ENCODE measurements around the gene NUDT7. TPM values are rescaled to one million over a fixed set of nuclear protein-coding genes. Genes with fewer than 3 reads are reported as not detected.

NUDT7 gene
- total RNA-seq, 1 donor from 2014 or later, result 3.4 TPM

GRCh38 chr16:77696149-77696548 is 26.2 kb upstream of the NUDT7 start:
- no peaks in the 10 kb centered on the region for H3K36me3 ChIP-seq
- intact Hi-C loops (cut with DNase I), result no loop called here
- no peaks in the 10 kb centered on the region for H3K27me3 ChIP-seq
- H3K9me3 ChIP-seq, result no peaks in the 10 kb centered on the region
- no peak for TF ChIP-seq CTCF (IDR thresholded peaks at IDR 0.05)
- DNase-seq (ENCODE audit: extremely low spot score in 2 of 2), result no peak
- no peak overlapping the region for H3K4me3 ChIP-seq
- no peaks in the 10 kb centered on the region for H3K4me1 ChIP-seq
- no peak overlapping the region for H3K27ac ChIP-seq

- no peaks in the 10 kb centered on the region for H3K27me3 ChIP-seq
- no peak for TF ChIP-seq POLR2AphosphoS5 (IDR thresholded peaks at IDR 0.05; ENCODE audit: insufficient read depth in 1 of 2, low read depth in 1 of 2)
- TF ChIP-seq POLR2A (IDR thresholded peaks at IDR 0.05), result no peak
- TF ChIP-seq CTCF (IDR thresholded peaks at IDR 0.05), result no peak
- intact Hi-C loops (cut with DNase I), result no loop called here
- no peaks in the 10 kb centered on the region for H3K4me1 ChIP-seq
- H3K4me3 ChIP-seq, result no peak overlapping the region
- H3K27ac ChIP-seq, result no peak overlapping the region
- peak in 1 of 2 donors; percentile 58 for DNase-seq (ENCODE audit: extremely low spot score in 2 of 2)
- no peaks in the 10 kb centered on the region for H3K36me3 ChIP-seq
- H3K9me3 ChIP-seq, result peaks cover 3% of the 10 kb centered on the region
Measured at GRCh38 chr16:77700846-77701245, 21.5 kb upstream of the NUDT7 start.

GRCh38 chr16:77705351-77705750 is 17.0 kb upstream of the NUDT7 start:
- no peaks in the 10 kb centered on the region for H3K36me3 ChIP-seq
- H3K4me3 ChIP-seq, result no peak overlapping the region
- DNase-seq (ENCODE audit: extremely low spot score in 2 of 2), result no peak
- intact Hi-C loops (cut with DNase I), result no loop called here
- H3K4me1 ChIP-seq, result no peaks in the 10 kb centered on the region
- TF ChIP-seq POLR2A (IDR thresholded peaks at IDR 0.05), result no peak
- H3K9me3 ChIP-seq, result peaks cover 3% of the 10 kb centered on the region
- H3K27me3 ChIP-seq, result no peaks in the 10 kb centered on the region
- H3K27ac ChIP-seq, result no peak overlapping the region

- H3K36me3 ChIP-seq, result no peaks in the 10 kb centered on the region
- no peak overlapping the region for H3K27ac ChIP-seq
- no peak for DNase-seq (ENCODE audit: extremely low spot score in 2 of 2)
- no peaks in the 10 kb centered on the region for H3K9me3 ChIP-seq
- H3K4me3 ChIP-seq, result no peak overlapping the region
- no peak for TF ChIP-seq CTCF (IDR thresholded peaks at IDR 0.05)
- no peak for TF ChIP-seq POLR2AphosphoS5 (IDR thresholded peaks at IDR 0.05; ENCODE audit: insufficient read depth in 1 of 2, low read depth in 1 of 2)
- no peak for TF ChIP-seq POLR2A (IDR thresholded peaks at IDR 0.05)
- H3K4me1 ChIP-seq, result no peaks in the 10 kb centered on the region
- intact Hi-C loops (cut with DNase I), result no loop called here
- no peaks in the 10 kb centered on the region for H3K27me3 ChIP-seq
Measured at GRCh38 chr16:77711179-77711578, 11.1 kb upstream of the NUDT7 start.

- intact Hi-C loops (cut with DNase I), result no loop called here
- H3K4me1 ChIP-seq, result no peaks in the 10 kb centered on the region
- DNase-seq (ENCODE audit: extremely low spot score in 2 of 2), result no peak
- no peak overlapping the region for H3K4me3 ChIP-seq
- no peak overlapping the region for H3K27ac ChIP-seq
- H3K36me3 ChIP-seq, result no peaks in the 10 kb centered on the region
- H3K9me3 ChIP-seq, result no peaks in the 10 kb centered on the region
- H3K27me3 ChIP-seq, result no peaks in the 10 kb centered on the region
- no peak for TF ChIP-seq CTCF (IDR thresholded peaks at IDR 0.05)
- no peak for TF ChIP-seq POLR2A (IDR thresholded peaks at IDR 0.05)
- TF ChIP-seq POLR2AphosphoS5 (IDR thresholded peaks at IDR 0.05; ENCODE audit: insufficient read depth in 1 of 2, low read depth in 1 of 2), result no peak
Measured at GRCh38 chr16:77711775-77712174, 10.5 kb upstream of the NUDT7 start.

- H3K4me3 ChIP-seq, result no peak overlapping the region
Measured at GRCh38 chr16:77715145-77715544, 7.2 kb upstream of the NUDT7 start.

More at GRCh38 chr16:77715145-77715544, 7.2 kb upstream of the NUDT7 start:
- Histone ChIP-seq H3K36me3 (no peaks in the 10 kb centered on the region), H3K27me3 (no peaks in the 10 kb centered on the region), H3K9me3 (no peaks in the 10 kb centered on the region), H3K4me1 (no peaks in the 10 kb centered on the region), H3K27ac (no peak overlapping the region)
- DNase-seq (ENCODE audit: extremely low spot score in 2 of 2), result no peak
- no peak for TF ChIP-seq POLR2AphosphoS5 (IDR thresholded peaks at IDR 0.05; ENCODE audit: insufficient read depth in 1 of 2, low read depth in 1 of 2)
- TF ChIP-seq POLR2A (IDR thresholded peaks at IDR 0.05), result no peak
- TF ChIP-seq CTCF (IDR thresholded peaks at IDR 0.05), result no peak
- intact Hi-C loops (cut with DNase I), result no loop called here
